GM20000 (cell line): ENCODE data around the gene PSMD12.
"Not testable (repeated sequence)": the region's sequence is repeated elsewhere in the genome, so short reads cannot be mapped to it uniquely, and the experiment has no call there.

Experiments
- DNase-seq: peaks from one replicate; pipeline ENCODE4 v3.0.0; 2012; ENCODE audit warnings: low spot score
- CTCF ChIP-seq: IDR thresholded peaks from 2 replicates; pipeline ENCODE4 v1.5.1; 2012; ENCODE audit warnings: mild to moderate bottlenecking, control low read depth; ENCODE audit errors: extremely low read depth, missing control alignments

Gene PSMD12

GRCh38 chr17:67353161-67353560 is 13.2 kb downstream of the PSMD12 start:
- no peak for DNase-seq
- no peak for TF ChIP-seq CTCF

- no peak for TF ChIP-seq CTCF
- DNase-seq = no peak
These were observed 17.0 kb downstream of the PSMD12 start for GRCh38 chr17:67349420-67349819.

- no peak for TF ChIP-seq CTCF
- DNase-seq = no peak
These were observed 18.6 kb downstream of the PSMD12 start for GRCh38 chr17:67347826-67348225.

- no peak for TF ChIP-seq CTCF
- DNase-seq = no peak
These were observed 23.1 kb downstream of the PSMD12 start for GRCh38 chr17:67343237-67343636.

- DNase-seq = not testable (repeated sequence)
These were observed 28.0 kb downstream of the PSMD12 start for GRCh38 chr17:67338353-67338752.

GRCh38 chr17:67336859-67337258 is 29.5 kb downstream of the PSMD12 start:
- no peak for TF ChIP-seq CTCF
- DNase-seq = no peak

GRCh38 chr17:67335245-67335835 is 31.0 kb downstream of the PSMD12 start:
- no peak for DNase-seq
- TF ChIP-seq CTCF = no peak

- DNase-seq = not testable (repeated sequence)
These were observed 34.2 kb downstream of the PSMD12 start for GRCh38 chr17:67332162-67332508.

- DNase-seq = not testable (repeated sequence)
These were observed 34.8 kb downstream of the PSMD12 start for GRCh38 chr17:67331381-67332161.
